Measurements from ENCODE around the gene TMEM132D. TPM values are rescaled to one million over a fixed set of nuclear protein-coding genes. Genes with fewer than 3 reads are reported as not detected.

The TMEM132D gene
- total and polyA plus RNA-seq, 2 of the 4 experiments (the other 2 are of a cell fraction), result not detected

Small RNA genes lying within 50 kb of the gene (microRNA-seq; reads per million reads assigned to microRNA genes)
- gene RF02271 (ENCODE audit: insufficient read depth, insufficient read length), result not detected

Small RNA genes lying within 50 kb of the gene (small RNA-seq; reads per million reads assigned to genes)
- gene RF02271, result 0 reads per million in 5 experiments
